Measurements from ENCODE around the gene CFAP300. TPM values are rescaled to one million over a fixed set of nuclear protein-coding genes. Genes with fewer than 3 reads are reported as not detected.

Gene CFAP300
- total RNA-seq, 1 experiment from 2014 or later, result 1.7 TPM

GRCh38 chr11:102006835-102007566, 40.2 kb upstream of the CFAP300 start:
- H4K91ac ChIP-seq (ENCODE audit: insufficient read length, low read depth, low read length), result no peak overlapping the region
- no peak overlapping the region for H2AFZ ChIP-seq (ENCODE audit: low read length)
- no peak overlapping the region for H3K4me3 Mint-ChIP-seq

More at GRCh38 chr11:102006835-102007566, 40.2 kb upstream of the CFAP300 start:
- H3K23me2 ChIP-seq (ENCODE audit: insufficient read length, low read depth, low read length, poor library complexity, severe bottlenecking), result no peaks in the 10 kb centered on the region
- no peaks in the 10 kb centered on the region for H3K36me3 Mint-ChIP-seq (ENCODE audit: insufficient read depth in 1 of 3, low read depth in 3 of 3)
- no peaks in the 10 kb centered on the region for H3K27me3 ChIP-seq (ENCODE audit: insufficient read depth, low read length)
- no peaks in the 10 kb centered on the region for H4K20me1 ChIP-seq (ENCODE audit: control insufficient read depth, insufficient read depth, insufficient read length)
- H3K4me1 Mint-ChIP-seq, result peaks cover 10 to 18% of the 10 kb centered on the region in 2 experiments
- no peak overlapping the region for H2BK120ac ChIP-seq (ENCODE audit: low read depth, low read length, poor library complexity, severe bottlenecking)
- no peaks in the 10 kb centered on the region for H3K9me3 ChIP-seq (ENCODE audit: control insufficient read depth, low read depth, low read length)
- no peak overlapping the region for H3K27ac ChIP-seq (ENCODE audit: insufficient read length, low read depth, low read length)
- H3K9me3 Mint-ChIP-seq, result no peaks in the 10 kb centered on the region
- no peak overlapping the region for H2BK5ac ChIP-seq (ENCODE audit: insufficient read length, low read length)
- H3K4ac ChIP-seq (ENCODE audit: low read depth, low read length), result no peak overlapping the region
- no peak overlapping the region for H3K14ac ChIP-seq (ENCODE audit: insufficient read depth, low read length)
- DNase-seq, result no peak
- H3K23ac ChIP-seq (ENCODE audit: insufficient read length, low read depth, low read length), result no peak overlapping the region
- H2BK15ac ChIP-seq (ENCODE audit: low read depth, low read length), result no peak overlapping the region
- no peak overlapping the region for H3K9ac ChIP-seq (ENCODE audit: extremely low read depth, insufficient read length, low read length)
- WGBS (ENCODE audit: extremely low coverage, insufficient read length, low lambda C conversion rate), result no CpG with 5 or more reads among the region's 7 CpGs
- H4K8ac ChIP-seq (replicated peaks; ENCODE audit: insufficient read length, low read depth, low read length), result no peak overlapping the region
- no peak overlapping the region for H2AK5ac ChIP-seq (ENCODE audit: insufficient read length, low read length)
- H3T11ph ChIP-seq (ENCODE audit: low read length), result no peak overlapping the region
- no peak overlapping the region for H3K56ac ChIP-seq (ENCODE audit: insufficient read length, low read depth, low read length)
- H3K27ac Mint-ChIP-seq, result no peak overlapping the region
- TF ChIP-seq, protein P1, sequence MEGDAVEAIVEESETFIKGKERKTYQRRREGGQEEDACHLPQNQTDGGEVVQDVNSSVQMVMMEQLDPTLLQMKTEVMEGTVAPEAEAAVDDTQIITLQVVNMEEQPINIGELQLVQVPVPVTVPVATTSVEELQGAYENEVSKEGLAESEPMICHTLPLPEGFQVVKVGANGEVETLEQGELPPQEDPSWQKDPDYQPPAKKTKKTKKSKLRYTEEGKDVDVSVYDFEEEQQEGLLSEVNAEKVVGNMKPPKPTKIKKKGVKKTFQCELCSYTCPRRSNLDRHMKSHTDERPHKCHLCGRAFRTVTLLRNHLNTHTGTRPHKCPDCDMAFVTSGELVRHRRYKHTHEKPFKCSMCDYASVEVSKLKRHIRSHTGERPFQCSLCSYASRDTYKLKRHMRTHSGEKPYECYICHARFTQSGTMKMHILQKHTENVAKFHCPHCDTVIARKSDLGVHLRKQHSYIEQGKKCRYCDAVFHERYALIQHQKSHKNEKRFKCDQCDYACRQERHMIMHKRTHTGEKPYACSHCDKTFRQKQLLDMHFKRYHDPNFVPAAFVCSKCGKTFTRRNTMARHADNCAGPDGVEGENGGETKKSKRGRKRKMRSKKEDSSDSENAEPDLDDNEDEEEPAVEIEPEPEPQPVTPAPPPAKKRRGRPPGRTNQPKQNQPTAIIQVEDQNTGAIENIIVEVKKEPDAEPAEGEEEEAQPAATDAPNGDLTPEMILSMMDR (conservative IDR thresholded peaks at IDR 0.05), result no peak
- H3K27me3 Mint-ChIP-seq (ENCODE audit: low read depth), result no peaks in the 10 kb centered on the region; the same call in 1 of the 2 replicates
- no peak overlapping the region for H3K4me2 ChIP-seq (ENCODE audit: insufficient read depth, insufficient read length, low read length)
- no peaks in the 10 kb centered on the region for H3K79me1 ChIP-seq (ENCODE audit: insufficient read depth, low read depth, low read length, poor library complexity, severe bottlenecking)
- no peaks in the 10 kb centered on the region for H3K79me2 ChIP-seq (ENCODE audit: insufficient read depth, low read length)
- H3K4me1 ChIP-seq (ENCODE audit: insufficient read depth, low read length), result no peaks in the 10 kb centered on the region; the same call in 1 of the 2 replicates
- H3K18ac ChIP-seq (ENCODE audit: insufficient read length, low read depth, low read length), result no peak overlapping the region
- no peak overlapping the region for H4K5ac ChIP-seq (ENCODE audit: insufficient read length, low read depth, low read length)
- H2BK12ac ChIP-seq (ENCODE audit: insufficient read length, low read depth, low read length), result no peak overlapping the region
- no peak overlapping the region for H2BK20ac ChIP-seq (ENCODE audit: low read depth, low read length, poor library complexity, severe bottlenecking)
